Spleen (tissue), 11 donors: Measurements from ENCODE around the gene METTL25. TPM values are rescaled to one million over a fixed set of nuclear protein-coding genes. Genes with fewer than 3 reads are reported as not detected.

Experiments
- DNase-seq: peaks from one replicate; pipeline ENCODE4 v3.0.0-alpha.2; 2020
- H3K27ac ChIP-seq, 8 donors: fragments of 200-600 bp; sonication (generic) in 7 of 8; 1 replicate in 4 of 8; 2 replicates in 4 of 8; pipeline versions ENCODE4 v1.5.0 to v1.8.0; 2016 to 2021; ENCODE audit warnings: inconsistent platforms in 4 of 8, mild to moderate bottlenecking in 4 of 8, moderate library complexity in 1 of 8
- H3K27me3 ChIP-seq, 7 donors: fragments of 200-600 bp; sonication (generic) in 6 of 7; replicated peaks in 1 of 7; 1 replicate in 4 of 7; 2 replicates in 3 of 7; pipeline versions ENCODE4 v1.5.0 to v1.8.0; 2016 to 2021; ENCODE audit warnings: inconsistent platforms in 3 of 7, mild to moderate bottlenecking in 1 of 7
- H3K36me3 ChIP-seq, 6 donors: fragments of 200-600 bp; sonication (generic) in 5 of 6; 1 replicate in 4 of 6; 2 replicates in 2 of 6; pipeline versions ENCODE4 v1.5.0 to v1.8.0; 2016 to 2021; ENCODE audit warnings: inconsistent platforms in 2 of 6
- H3K4me1 ChIP-seq, 6 donors: fragments of 200-600 bp; sonication (generic) in 5 of 6; 1 replicate in 3 of 6; 2 replicates in 3 of 6; pipeline versions ENCODE4 v1.5.0 to v1.8.0; 2016 to 2021; ENCODE audit warnings: inconsistent platforms in 3 of 6
- H3K4me3 ChIP-seq, 8 donors: fragments of 200-600 bp; sonication (generic) in 7 of 8; 1 replicate in 4 of 8; 2 replicates in 4 of 8; pipeline versions ENCODE4 v1.5.0 to v1.8.0; 2016 to 2021; ENCODE audit warnings: inconsistent platforms in 4 of 8, mild to moderate bottlenecking in 4 of 8, moderate library complexity in 2 of 8
- H3K9me3 ChIP-seq, 8 donors: fragments of 200-600 bp; sonication (generic) in 7 of 8; 1 replicate in 4 of 8; 2 replicates in 4 of 8; pipeline versions ENCODE4 v1.5.0 to v1.8.0; 2016 to 2021; ENCODE audit warnings: inconsistent platforms in 4 of 8
- POLR2A ChIP-seq, 3 donors: fragments of 450-650 bp; IDR thresholded peaks; one replicate each; pipeline ENCODE4 v1.5.1; 2017; ENCODE audit warnings: antibody characterized with exemption in 3 of 3, mild to moderate bottlenecking in 1 of 3
- POLR2AphosphoS5 ChIP-seq, 3 donors: sonication (generic); formaldehyde crosslinking; IDR thresholded peaks; one replicate each; pipeline ENCODE4 v1.5.1; 2017; ENCODE audit warnings: antibody characterized with exemption in 3 of 3
- WGBS, 5 donors: extraction: QIAGEN DNeasy Blood & Tissue Kit in 3 of 5; methylation state at CpG; one replicate each; pipeline versions ENCODE4 v1.1.5 to v1.1.7; 2013 to 2018; 5-methylcytosine and 5-hydroxymethylcytosine counted together
- intact Hi-C: fragments of 100-400 bp; cut with DNase I; formaldehyde crosslinking; loops from one replicate; pipeline ENCODE4 v1.15.0; 2023; ENCODE audit warnings: low total_unique reads
- polyA plus RNA-seq, 3 donors: library from polyadenylated mRNA; stranded (reverse); fragments of 200-250 nt; gene quantifications; one replicate each; pipeline ENCODE4 v1.2.1, GENCODE V29; 2013
- total RNA-seq, 7 donors: library from RNA; depleted of rRNA in 3 of 7; stranded (reverse); fragments of >200 nt in 3 of 7; fragmentation: NEBNext Ultra II Directional in 4 of 7; extraction: Animal tissue kit (Norgen Biotek cat#: 25700) in 4 of 7; gene quantifications; one replicate each; pipeline versions ENCODE4 v1.1.0 to v1.2.1, GENCODE V29; 2016 to 2021
- TF ChIP-seq, protein P1 (sequence below), 11 experiments: fragments of 200-600 bp in 7 of 11; fragments of 450-650 bp in 4 of 11; sonication (generic) in 4 of 11; IDR thresholded peaks in 8 of 11; conservative IDR thresholded peaks in 3 of 11; 1 replicate in 7 of 11; 2 replicates in 4 of 11; pipeline versions ENCODE4 v1.4.0 to v1.8.0; 2016 to 2021; ENCODE audit warnings: antibody characterized with exemption in 11 of 11, inconsistent platforms in 4 of 11, mild to moderate bottlenecking in 1 of 11
- donor health status: healthy with polysubstance abuse.
- donor health status: DM: no; HTN: no; CAD: no; lungs with moderate emphysema.
- donor health status: DM: no; HTN: no; CAD: no.
- donor health status: Bipolar disorder and iron deficiency.
- donor health status: healthy.
- donor health status: DM: no; HTN: no; CAD: no.
- donor health status: DM: yes; HTN: yes; CAD: no.

The METTL25 gene
- total and polyA plus RNA-seq, 10 donors, result 6.2 to 21.1 (median 17.9) TPM

DNA sequence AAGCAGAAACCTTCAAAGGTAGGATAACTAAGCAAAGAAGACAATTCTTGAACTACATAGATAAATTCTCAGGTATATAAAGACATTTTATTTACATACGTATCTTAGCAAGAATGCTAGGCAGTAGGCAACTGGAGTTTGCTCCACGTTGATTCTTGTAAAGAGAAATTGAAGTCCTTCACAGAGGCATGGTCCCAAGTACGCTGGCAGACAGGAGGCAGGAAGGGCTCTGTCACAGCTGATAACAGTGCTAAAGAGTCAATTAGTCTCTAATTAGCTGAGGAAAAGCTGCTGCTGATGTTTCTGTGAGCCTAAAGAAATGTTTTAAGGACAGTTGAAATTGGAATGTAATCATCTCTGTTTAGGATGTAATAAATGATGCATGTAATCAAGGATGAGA, 146.8 kb downstream of the METTL25 start:
- Histone ChIP-seq H3K27me3 (no peaks in the 10 kb centered on the region), H3K36me3 (no peaks in the 10 kb centered on the region), H3K27ac (no peak overlapping the region), H3K4me3 (no peak overlapping the region), H3K4me1 (no peaks in the 10 kb centered on the region), H3K9me3 (no peaks in the 10 kb centered on the region)
- WGBS, 5 donors, result 53 to 64% (median 57%) methylated on average over 3 of the region's 3 CpGs
- TF ChIP-seq, protein P1, sequence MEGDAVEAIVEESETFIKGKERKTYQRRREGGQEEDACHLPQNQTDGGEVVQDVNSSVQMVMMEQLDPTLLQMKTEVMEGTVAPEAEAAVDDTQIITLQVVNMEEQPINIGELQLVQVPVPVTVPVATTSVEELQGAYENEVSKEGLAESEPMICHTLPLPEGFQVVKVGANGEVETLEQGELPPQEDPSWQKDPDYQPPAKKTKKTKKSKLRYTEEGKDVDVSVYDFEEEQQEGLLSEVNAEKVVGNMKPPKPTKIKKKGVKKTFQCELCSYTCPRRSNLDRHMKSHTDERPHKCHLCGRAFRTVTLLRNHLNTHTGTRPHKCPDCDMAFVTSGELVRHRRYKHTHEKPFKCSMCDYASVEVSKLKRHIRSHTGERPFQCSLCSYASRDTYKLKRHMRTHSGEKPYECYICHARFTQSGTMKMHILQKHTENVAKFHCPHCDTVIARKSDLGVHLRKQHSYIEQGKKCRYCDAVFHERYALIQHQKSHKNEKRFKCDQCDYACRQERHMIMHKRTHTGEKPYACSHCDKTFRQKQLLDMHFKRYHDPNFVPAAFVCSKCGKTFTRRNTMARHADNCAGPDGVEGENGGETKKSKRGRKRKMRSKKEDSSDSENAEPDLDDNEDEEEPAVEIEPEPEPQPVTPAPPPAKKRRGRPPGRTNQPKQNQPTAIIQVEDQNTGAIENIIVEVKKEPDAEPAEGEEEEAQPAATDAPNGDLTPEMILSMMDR (IDR thresholded peaks at IDR 0.05 in 8 of 11, conservative IDR thresholded peaks at IDR 0.05 in 3 of 11), result no peak
- TF ChIP-seq POLR2A (IDR thresholded peaks at IDR 0.05) (no peak), POLR2AphosphoS5 (IDR thresholded peaks at IDR 0.05) (no peak)
- DNase-seq, result no peak
- intact Hi-C loops, result no loop called here

DNA sequence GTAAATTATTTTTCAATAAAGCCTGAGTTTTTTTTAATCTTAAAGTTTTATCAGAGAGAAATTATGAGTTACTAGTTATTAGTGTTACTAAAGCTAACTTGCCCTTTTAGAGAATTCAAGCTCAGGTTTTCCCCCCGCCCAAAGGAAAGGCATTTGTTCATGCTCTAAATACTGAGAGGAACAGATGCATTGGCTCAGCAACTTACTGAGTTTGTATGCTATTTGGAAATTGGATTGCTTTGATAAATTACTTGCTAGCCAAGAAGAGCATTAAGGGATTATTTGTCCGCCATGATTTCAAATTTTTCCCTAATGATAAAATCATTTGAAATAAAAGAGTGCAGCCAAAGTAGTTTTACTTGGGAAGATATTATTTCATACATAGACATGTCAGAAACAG, 149.4 kb downstream of the METTL25 start:
- H3K9me3 ChIP-seq, result no peaks in the 10 kb centered on the region
- no peak for DNase-seq
- H3K36me3 ChIP-seq, result no peaks in the 10 kb centered on the region
- H3K4me3 ChIP-seq, result no peak overlapping the region
- H3K4me1 ChIP-seq, result no peaks in the 10 kb centered on the region
- H3K27me3 ChIP-seq, result no peaks in the 10 kb centered on the region
- WGBS, 5 donors, result 85 to 91% (median 85%) methylated on average over 2 of the region's 2 CpGs
- intact Hi-C loops, result no loop called here
- no peak for TF ChIP-seq POLR2A (IDR thresholded peaks at IDR 0.05)
- TF ChIP-seq POLR2AphosphoS5 (IDR thresholded peaks at IDR 0.05), result no peak
- TF ChIP-seq, protein P1 (IDR thresholded peaks at IDR 0.05 in 8 of 11, conservative IDR thresholded peaks at IDR 0.05 in 3 of 11), result no peak
- no peak overlapping the region for H3K27ac ChIP-seq

DNA sequence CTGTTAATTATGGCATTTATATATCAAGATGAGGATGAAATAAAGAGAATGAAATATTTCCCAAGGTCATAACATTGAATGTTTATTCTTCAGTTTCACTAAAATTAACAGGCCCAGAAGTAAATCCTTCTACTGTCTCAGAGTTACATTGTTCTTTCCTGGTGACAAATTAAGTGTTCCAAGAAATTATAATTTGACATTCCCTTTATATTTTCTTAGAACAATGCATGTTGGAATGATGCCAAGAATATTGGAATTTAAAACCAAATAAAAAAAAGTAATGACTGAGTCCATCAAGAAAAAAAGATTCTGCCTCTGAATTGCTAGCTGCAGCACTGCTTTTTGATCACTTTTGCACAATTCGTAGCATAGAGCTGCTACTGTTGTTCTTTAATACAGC, 152.1 kb downstream of the METTL25 start:
- H3K27me3 ChIP-seq, result no peaks in the 10 kb centered on the region
- no peaks in the 10 kb centered on the region for H3K9me3 ChIP-seq
- H3K27ac ChIP-seq, result no peak overlapping the region
- TF ChIP-seq, protein P1 (IDR thresholded peaks at IDR 0.05 in 8 of 11, conservative IDR thresholded peaks at IDR 0.05 in 3 of 11), result no peak
- TF ChIP-seq POLR2A (IDR thresholded peaks at IDR 0.05), result no peak
- no peak overlapping the region for H3K4me3 ChIP-seq
- 75 to 87% (median 77%) methylated on average over 1 of the region's 1 CpG for WGBS, 5 donors
- DNase-seq, result no peak
- H3K4me1 ChIP-seq, result no peaks in the 10 kb centered on the region
- no peaks in the 10 kb centered on the region for H3K36me3 ChIP-seq
- intact Hi-C loops, result no loop called here

DNA sequence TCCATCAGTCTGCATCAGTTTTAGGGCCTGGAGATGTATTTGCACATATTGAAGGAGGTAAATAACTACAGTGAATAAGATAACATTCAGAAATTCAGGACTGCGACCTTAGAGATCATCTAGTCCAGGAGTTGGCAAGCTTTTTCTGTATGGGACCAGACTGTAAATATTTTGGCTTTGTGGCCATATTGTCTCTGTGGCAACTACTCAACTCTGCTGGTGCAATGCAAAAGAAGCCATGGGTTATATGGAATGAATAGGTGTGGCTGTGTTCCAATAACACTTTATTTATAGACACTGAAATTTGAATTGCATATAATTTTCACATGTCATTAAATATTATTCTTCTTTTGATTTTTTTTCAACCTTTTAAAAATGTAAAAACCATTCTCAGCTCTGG, 156.6 kb downstream of the METTL25 start:
- TF ChIP-seq, protein P1 (IDR thresholded peaks at IDR 0.05 in 8 of 11, conservative IDR thresholded peaks at IDR 0.05 in 3 of 11), result no peak
- TF ChIP-seq POLR2A (IDR thresholded peaks at IDR 0.05), result no peak
- TF ChIP-seq POLR2AphosphoS5 (IDR thresholded peaks at IDR 0.05), result no peak
- no peak for DNase-seq
- H3K9me3 ChIP-seq, result no peaks in the 10 kb centered on the region
- no peak overlapping the region for H3K27ac ChIP-seq
- H3K27me3 ChIP-seq, result no peaks in the 10 kb centered on the region
- 81 to 91% (median 88%) methylated on average over 1 of the region's 1 CpG for WGBS, 5 donors
- no peak overlapping the region for H3K4me3 ChIP-seq
- no peaks in the 10 kb centered on the region for H3K36me3 ChIP-seq
- no peaks in the 10 kb centered on the region for H3K4me1 ChIP-seq
- intact Hi-C loops, result no loop called here
